Activated CD4-positive, alpha-beta memory T cell treated with anti-CD3 and anti-CD28 coated beads for 36 hours (primary cell): ENCODE data around the gene SLC46A3. TPM values are rescaled to one million over a fixed set of nuclear protein-coding genes. Genes with fewer than 3 reads are reported as not detected.
A peak's percentile ranks its signal among the peaks of the same experiment; 100 is the strongest.

Source experiments
- CTCF ChIA-PET: fragments of 350-600 bp; sonication (Branson Sonifier 250); formaldehyde crosslinking; loops from one replicate; lab custom pipeline; 2021; ENCODE audit warnings: antibody characterized with exemption, inconsistent platforms; lab: Charles Lee
- POLR2A ChIA-PET: fragments of 350-600 bp; sonication (Branson Sonifier 250); formaldehyde crosslinking; loops from one replicate; lab custom pipeline; 2021; ENCODE audit warnings: antibody characterized with exemption; lab: Charles Lee
- DNase-seq: peaks from one replicate; pipeline ENCODE4 v3.0.0-alpha.2; 2020
- H3K27ac Mint-ChIP-seq: one replicate; pipeline ENCODE4 v1.8.0; 2021; ENCODE audit warnings: mixed read lengths
- H3K27me3 Mint-ChIP-seq: one replicate; pipeline ENCODE4 v1.8.0; 2021; ENCODE audit warnings: mixed read lengths
- H3K36me3 Mint-ChIP-seq: one replicate; pipeline ENCODE4 v1.8.0; 2021; ENCODE audit warnings: mixed read lengths
- H3K4me1 Mint-ChIP-seq: one replicate; pipeline ENCODE4 v1.8.0; 2021; ENCODE audit warnings: low read depth, mixed read lengths
- H3K4me3 Mint-ChIP-seq: one replicate; pipeline ENCODE4 v1.8.0; 2021; ENCODE audit warnings: mild to moderate bottlenecking, mixed read lengths
- H3K9me3 Mint-ChIP-seq: one replicate; pipeline ENCODE4 v1.8.0; 2021; ENCODE audit warnings: mixed read lengths
- intact Hi-C: fragments of 100-400 bp; cut with micrococcal nuclease; formaldehyde crosslinking; loops from one replicate; pipeline ENCODE4 v1.15.1; 2023
- total RNA-seq, 2 experiments: library from RNA; stranded (reverse); gene quantifications; one replicate each; pipeline ENCODE4 v1.2.3, GENCODE V29; 2021

Gene SLC46A3
- total RNA-seq, 2 experiments from 2014 or later = 3.4 to 3.8 TPM

DNA sequence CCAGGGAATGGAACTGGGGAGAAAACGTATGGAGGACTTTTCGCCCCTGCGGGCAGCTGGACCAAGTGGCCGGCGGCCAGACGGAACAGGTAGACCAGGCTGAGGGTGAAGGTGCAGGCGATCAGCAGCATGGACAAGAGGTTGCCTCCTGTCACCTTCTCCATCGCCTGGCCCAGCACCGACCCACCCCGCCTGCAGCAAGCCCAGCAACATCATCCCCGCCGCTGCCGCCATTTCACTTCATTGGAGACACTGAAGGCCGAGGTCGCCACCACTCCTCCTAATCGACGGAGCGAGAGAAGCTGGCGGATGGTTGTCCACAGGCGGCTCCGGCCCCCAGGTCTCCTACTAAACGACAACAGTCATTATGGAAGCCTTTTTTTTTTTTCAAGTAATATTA lies 5.0 kb upstream of the SLC46A3 start:
- no peak for DNase-seq
- POLR2A ChIA-PET = no interaction called here
- no peak overlapping the region for H3K27ac Mint-ChIP-seq
- no peak overlapping the region for H3K4me3 Mint-ChIP-seq
- no peaks in the 10 kb centered on the region for H3K9me3 Mint-ChIP-seq
- H3K36me3 Mint-ChIP-seq = no peaks in the 10 kb centered on the region
- peaks cover 9% of the 10 kb centered on the region for H3K27me3 Mint-ChIP-seq
- CTCF ChIA-PET = no interaction called here
- peaks cover 7% of the 10 kb centered on the region for H3K4me1 Mint-ChIP-seq
- intact Hi-C loops = no loop called here

DNA sequence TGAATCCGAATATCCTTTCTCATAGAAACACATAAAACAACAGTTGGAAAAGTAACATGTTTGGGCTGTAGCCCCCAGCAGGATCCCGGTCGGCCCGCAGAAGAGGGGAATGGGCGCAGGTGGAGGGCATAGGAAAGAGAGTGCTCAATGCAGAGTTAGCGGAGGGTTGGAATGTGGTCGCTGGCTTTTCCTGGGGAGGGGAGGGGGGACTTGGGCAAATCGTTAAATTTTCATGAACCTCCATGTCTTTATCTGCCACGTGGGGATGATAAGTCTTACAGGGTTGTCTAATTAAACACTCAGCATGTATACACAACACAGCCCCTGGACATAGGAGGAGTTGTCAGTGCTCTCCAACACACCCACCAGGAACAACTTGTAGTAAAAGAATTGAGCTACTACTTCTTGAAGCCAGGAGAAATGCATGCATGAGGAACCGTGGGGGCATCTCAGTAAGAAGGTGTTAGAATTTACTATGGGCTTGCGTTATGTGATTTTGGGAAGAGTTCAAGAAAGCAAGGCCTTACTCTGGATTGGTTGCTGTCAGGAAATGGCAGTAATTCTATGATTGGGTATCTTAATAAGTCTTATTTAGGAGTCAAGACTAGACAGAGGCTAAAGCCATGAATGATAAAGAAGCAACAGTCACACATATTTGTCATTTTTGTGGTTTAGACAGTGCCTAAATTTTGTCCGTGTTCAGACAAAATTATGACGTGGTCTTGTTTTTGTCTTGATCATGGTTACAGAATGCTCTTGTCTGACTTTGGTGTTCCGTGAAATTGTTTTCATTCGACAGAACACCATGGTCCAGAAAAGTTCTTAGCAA lies 671 bp upstream of the SLC46A3 start:
- CTCF ChIA-PET = interaction anchor here (0.8 to 2.2 kb wide), 2 partner anchors 77 to 100 kb away, joined by 3 to 10 read pairs (median 3); no protein-coding TSS in a partner anchor
- peak overlapping the region; percentile 87 for H3K4me3 Mint-ChIP-seq
- H3K4me1 Mint-ChIP-seq = peaks cover 30% of the 10 kb centered on the region
- no peak for DNase-seq
- POLR2A ChIA-PET = interaction anchor here (0.8 to 1.0 kb wide), 2 partner anchors 14 to 62 kb away, joined by 3 to 4 read pairs; no protein-coding TSS in a partner anchor
- peaks cover 3% of the 10 kb centered on the region for H3K36me3 Mint-ChIP-seq
- H3K9me3 Mint-ChIP-seq = no peaks in the 10 kb centered on the region
- peak overlapping the region; percentile 76 for H3K27ac Mint-ChIP-seq
- intact Hi-C loops = loop anchor here (1.0 to 2.0 kb wide), 4 partner anchors 11 to 1269 kb away; partner anchors contain the start of genes MTIF3 and POMP
- no peaks in the 10 kb centered on the region for H3K27me3 Mint-ChIP-seq

- Mint-ChIP-seq H3K36me3 (peaks cover 3% of the 10 kb centered on the region), H3K4me3 (peak overlapping the region; percentile 87), H3K9me3 (no peaks in the 10 kb centered on the region), H3K27ac (peak overlapping the region; percentile 59), H3K27me3 (no peaks in the 10 kb centered on the region), H3K4me1 (peaks cover 30% of the 10 kb centered on the region)
- no peak for DNase-seq
- ChIA-PET CTCF (interaction anchor here (0.7 to 2.2 kb wide), 2 partner anchors 31 to 78 kb away, joined by 3 to 10 read pairs; no protein-coding TSS in a partner anchor), POLR2A (interaction anchor here (1.0 kb wide), 2 partner anchors 59 to 60 kb away, joined by 3 to 4 read pairs; no protein-coding TSS in a partner anchor)
- intact Hi-C loops = loop anchor here (1.0 to 2.0 kb wide), 3 partner anchors 39 to 1267 kb away; partner anchors contain the start of genes MTIF3 and PAN3
Observed at GRCh38 chr13:28718196-28718542, 601 bp downstream of the SLC46A3 start.

- H3K27ac Mint-ChIP-seq = no peak overlapping the region
- CTCF ChIA-PET = interaction anchor here (0.7 to 2.2 kb wide), 2 partner anchors 79 to 368 kb away, joined by 3 to 10 read pairs; no protein-coding TSS in a partner anchor
- DNase-seq = no peak
- no peaks in the 10 kb centered on the region for H3K9me3 Mint-ChIP-seq
- peak overlapping the region; percentile 26 for H3K4me3 Mint-ChIP-seq
- POLR2A ChIA-PET = interaction anchor here (1.0 kb wide), 1 partner anchor 58 kb away, joined by 4 read pairs; no protein-coding TSS in a partner anchor
- peaks cover 30% of the 10 kb centered on the region for H3K4me1 Mint-ChIP-seq
- H3K36me3 Mint-ChIP-seq = peaks cover 3% of the 10 kb centered on the region
- no peaks in the 10 kb centered on the region for H3K27me3 Mint-ChIP-seq
- intact Hi-C loops = no loop called here
Observed at GRCh38 chr13:28717170-28717569, 1.6 kb downstream of the SLC46A3 start.

GRCh38 chr13:28716511-28716910 lies 2.3 kb downstream of the SLC46A3 start:
- Mint-ChIP-seq H3K9me3 (no peaks in the 10 kb centered on the region), H3K4me3 (no peak overlapping the region), H3K4me1 (peaks cover 30% of the 10 kb centered on the region), H3K36me3 (peaks cover 4% of the 10 kb centered on the region), H3K27ac (no peak overlapping the region), H3K27me3 (no peaks in the 10 kb centered on the region)
- ChIA-PET CTCF (no interaction called here), POLR2A (interaction anchor here (0.6 kb wide), 1 partner anchor 20 kb away, joined by 5 read pairs; no protein-coding TSS in a partner anchor)
- intact Hi-C loops = no loop called here
- DNase-seq = no peak

DNA sequence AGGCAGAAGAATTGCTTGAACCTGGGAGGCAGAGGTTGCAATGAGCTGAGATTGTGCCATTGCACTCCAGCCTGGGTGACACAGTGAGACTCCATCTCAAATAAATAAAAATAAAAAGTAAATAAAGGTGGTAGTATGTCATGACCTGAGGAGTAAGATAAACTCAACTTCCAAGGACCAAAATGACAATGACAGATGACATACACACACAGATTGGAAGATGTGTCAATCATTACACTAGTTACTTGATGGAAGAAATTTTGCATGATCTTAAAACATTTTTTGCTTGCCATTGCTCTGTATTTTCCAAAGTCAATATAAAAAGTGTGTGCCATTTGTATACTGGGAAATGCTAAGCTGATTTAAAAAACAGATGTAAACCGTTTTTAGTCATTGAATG lies 4.1 kb downstream of the SLC46A3 start:
- ChIA-PET CTCF (no interaction called here), POLR2A (no interaction called here)
- H3K4me1 Mint-ChIP-seq = peaks cover 30% of the 10 kb centered on the region
- no peak overlapping the region for H3K4me3 Mint-ChIP-seq
- H3K36me3 Mint-ChIP-seq = peaks cover 11% of the 10 kb centered on the region
- DNase-seq = no peak
- intact Hi-C loops = no loop called here
- H3K27me3 Mint-ChIP-seq = no peaks in the 10 kb centered on the region
- no peak overlapping the region for H3K27ac Mint-ChIP-seq
- no peaks in the 10 kb centered on the region for H3K9me3 Mint-ChIP-seq

- CTCF ChIA-PET = no interaction called here
- Mint-ChIP-seq H3K9me3 (no peaks in the 10 kb centered on the region), H3K27ac (no peak overlapping the region), H3K27me3 (no peaks in the 10 kb centered on the region), H3K36me3 (peaks cover 28% of the 10 kb centered on the region), H3K4me3 (no peak overlapping the region), H3K4me1 (peaks cover 12% of the 10 kb centered on the region)
- POLR2A ChIA-PET = no interaction called here
- DNase-seq = no peak
- intact Hi-C loops = no loop called here
Observed at GRCh38 chr13:28710161-28710560, 8.6 kb downstream of the SLC46A3 start.

DNA sequence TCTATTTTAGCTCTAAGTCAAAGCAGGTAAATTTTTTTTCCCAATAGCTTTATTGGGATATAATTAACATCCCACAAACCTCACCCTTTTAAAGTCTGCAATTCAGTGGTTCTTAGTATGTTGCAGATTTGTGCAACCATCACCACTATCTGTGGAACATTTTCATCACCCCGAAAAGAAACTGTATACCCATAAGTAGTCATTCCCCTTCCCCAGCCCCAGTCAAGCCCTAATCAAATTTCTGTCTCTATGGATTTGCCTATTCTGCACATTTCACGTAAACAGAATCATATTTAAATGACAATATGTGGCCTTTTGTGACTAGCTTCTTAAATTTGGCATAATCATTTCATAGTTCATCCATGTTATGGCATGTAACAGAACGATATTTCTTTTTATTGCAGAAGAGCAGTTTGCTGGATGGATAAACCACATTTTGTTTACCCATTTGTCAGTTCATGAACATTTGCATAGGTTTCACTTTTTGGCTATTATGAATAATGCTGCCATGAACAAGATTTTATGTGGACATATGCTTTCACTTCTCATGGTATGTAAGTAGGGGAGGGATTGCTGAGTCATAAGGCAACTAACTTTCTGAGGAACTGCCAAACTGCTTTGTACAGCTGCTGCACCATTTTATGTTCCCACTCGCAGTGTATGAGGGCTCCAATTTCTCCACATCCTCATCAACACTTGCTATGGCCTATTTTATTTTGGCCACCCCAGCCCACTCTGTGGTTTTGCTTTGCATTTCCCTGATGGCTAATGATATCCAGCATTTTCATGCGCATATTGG lies 10.9 kb downstream of the SLC46A3 start:
- peaks cover 32% of the 10 kb centered on the region for H3K36me3 Mint-ChIP-seq
- intact Hi-C loops = loop anchor here (1.0 to 2.0 kb wide), 2 partner anchors 11 to 49 kb away; partner anchors contain the start of gene POMP
- no peaks in the 10 kb centered on the region for H3K27me3 Mint-ChIP-seq
- peaks cover 9% of the 10 kb centered on the region for H3K4me1 Mint-ChIP-seq
- DNase-seq = peak; percentile 20
- POLR2A ChIA-PET = interaction anchor here (0.9 to 1.2 kb wide), 2 partner anchors 48 to 168 kb away, joined by 3 to 4 read pairs; no protein-coding TSS in a partner anchor
- no peaks in the 10 kb centered on the region for H3K9me3 Mint-ChIP-seq
- no peak overlapping the region for H3K4me3 Mint-ChIP-seq
- CTCF ChIA-PET = no interaction called here
- H3K27ac Mint-ChIP-seq = peak overlapping the region; percentile 33

DNA sequence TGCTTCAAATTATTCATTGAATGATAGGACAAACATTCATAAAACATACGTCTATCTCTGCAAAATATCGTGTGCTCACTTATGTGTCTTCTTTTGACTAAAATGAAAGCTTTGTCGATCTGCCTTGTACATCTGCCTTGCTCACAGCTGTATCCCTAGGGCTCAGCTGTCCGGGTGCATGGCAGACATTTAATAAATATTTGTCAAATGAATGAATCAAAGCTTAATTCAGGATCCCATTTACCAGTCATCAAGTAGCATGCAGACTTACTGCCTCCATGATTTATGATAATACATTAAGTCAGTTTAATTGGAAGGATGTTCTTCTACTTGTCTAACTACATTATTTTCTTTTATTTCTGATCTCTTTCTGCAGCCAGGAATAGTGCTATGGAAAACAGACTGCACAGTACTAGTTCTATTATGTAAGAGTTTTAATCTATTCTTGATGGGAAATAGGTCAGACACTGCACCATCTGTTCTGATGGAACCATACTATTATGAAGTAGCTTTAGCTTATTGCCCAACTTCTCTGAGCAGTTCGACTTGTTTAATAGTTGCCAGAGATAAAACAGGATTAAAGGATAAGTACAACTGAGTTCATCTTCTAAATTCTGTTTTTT lies 13.2 kb downstream of the SLC46A3 start:
- intact Hi-C loops = no loop called here
- POLR2A ChIA-PET = interaction anchor here (1.2 kb wide), 1 partner anchor 14 kb away, joined by 4 read pairs; no protein-coding TSS in a partner anchor
- peaks cover 44% of the 10 kb centered on the region for H3K36me3 Mint-ChIP-seq

GRCh38 chr13:28704919-28705318 lies 13.9 kb downstream of the SLC46A3 start:
- Mint-ChIP-seq H3K27me3 (no peaks in the 10 kb centered on the region), H3K4me3 (no peak overlapping the region), H3K4me1 (peaks cover 9% of the 10 kb centered on the region), H3K27ac (no peak overlapping the region), H3K9me3 (no peaks in the 10 kb centered on the region), H3K36me3 (peaks cover 44% of the 10 kb centered on the region)
- no peak for DNase-seq
- ChIA-PET CTCF (interaction anchor here (0.6 kb wide), 1 partner anchor 69 kb away, joined by 3 read pairs; no protein-coding TSS in a partner anchor), POLR2A (interaction anchor here (1.2 kb wide), 1 partner anchor 15 kb away, joined by 4 read pairs; no protein-coding TSS in a partner anchor)
- intact Hi-C loops = no loop called here

More for the DNA sequence above, 13.2 kb downstream of the SLC46A3 start:
- no peak overlapping the region for H3K4me3 Mint-ChIP-seq
- H3K27ac Mint-ChIP-seq = no peak overlapping the region
- no peak for DNase-seq
- H3K4me1 Mint-ChIP-seq = peaks cover 9% of the 10 kb centered on the region
- no peaks in the 10 kb centered on the region for H3K27me3 Mint-ChIP-seq
- CTCF ChIA-PET = interaction anchor here (0.6 kb wide), 1 partner anchor 70 kb away, joined by 3 read pairs; no protein-coding TSS in a partner anchor
- H3K9me3 Mint-ChIP-seq = no peaks in the 10 kb centered on the region

- Mint-ChIP-seq H3K27ac (no peak overlapping the region), H3K4me1 (peaks cover 9% of the 10 kb centered on the region), H3K9me3 (no peaks in the 10 kb centered on the region), H3K4me3 (no peak overlapping the region), H3K27me3 (no peaks in the 10 kb centered on the region), H3K36me3 (peaks cover 41% of the 10 kb centered on the region)
- ChIA-PET POLR2A (no interaction called here), CTCF (no interaction called here)
- intact Hi-C loops = no loop called here
- no peak for DNase-seq
Observed at GRCh38 chr13:28704282-28704681, 14.5 kb downstream of the SLC46A3 start.
